KMS-11 (cell line): ENCODE data around the gene CHI3L2.

ENCODE experiments used
- H2AFZ ChIP-seq: fragments of 200-600 bp; sonication (generic); 2 replicates; pipeline ENCODE4 v1.6.1; 2016; ENCODE audit warnings: antibody characterized with exemption, mixed run types, low read depth
- H3K27ac ChIP-seq: fragments of 200-600 bp; sonication (generic); 2 replicates; pipeline ENCODE4 v1.6.1; 2016; ENCODE audit warnings: mild to moderate bottlenecking, mixed run types
- H3K27me3 ChIP-seq: fragments of 200-600 bp; sonication (generic); 2 replicates; pipeline ENCODE4 v1.6.1; 2017; ENCODE audit warnings: mild to moderate bottlenecking, low read depth, mixed run types, moderate library complexity; ENCODE audit not compliant: insufficient read depth
- H3K36me3 ChIP-seq: fragments of 200-600 bp; sonication (generic); 2 replicates; pipeline ENCODE4 v1.6.1; 2017; ENCODE audit warnings: mild to moderate bottlenecking, mixed run types; ENCODE audit not compliant: insufficient read depth
- H3K4me1 ChIP-seq: fragments of 200-600 bp; sonication (generic); 2 replicates; pipeline ENCODE4 v1.6.1; 2016; ENCODE audit warnings: mild to moderate bottlenecking, low read depth, mixed run types; ENCODE audit not compliant: poor library complexity, severe bottlenecking
- H3K4me2 ChIP-seq: fragments of 200-600 bp; sonication (generic); 2 replicates; pipeline ENCODE4 v1.7.0; 2016; ENCODE audit warnings: mild to moderate bottlenecking, mixed run types
- H3K4me3 ChIP-seq: fragments of 200-600 bp; sonication (generic); IDR thresholded peaks from 2 replicates; pipeline ENCODE4 v1.6.1; 2017; ENCODE audit warnings: low read depth, low read length, mixed read lengths; ENCODE audit not compliant: insufficient read depth
- H3K79me2 ChIP-seq: fragments of 200-600 bp; sonication (generic); 2 replicates; pipeline ENCODE4 v1.6.1; 2016; ENCODE audit warnings: low read depth, mixed run types; ENCODE audit not compliant: insufficient read depth
- H3K9ac ChIP-seq: fragments of 200-600 bp; sonication (generic); 2 replicates; pipeline ENCODE4 v1.6.1; 2016; ENCODE audit warnings: mild to moderate bottlenecking, mixed run types
- H4K20me1 ChIP-seq: fragments of 200-600 bp; sonication (generic); 2 replicates; pipeline ENCODE4 v1.6.1; 2016; ENCODE audit warnings: mild to moderate bottlenecking, mixed run types; ENCODE audit not compliant: insufficient read depth
- TF ChIP-seq, protein P1 (sequence below): fragments of 200-600 bp; sonication (generic); conservative IDR thresholded peaks from 2 replicates; pipeline ENCODE4 v1.6.1; 2017; ENCODE audit warnings: low read depth, mild to moderate bottlenecking, antibody characterized with exemption, low read length, moderate library complexity, mixed read lengths

The CHI3L2 gene

DNA sequence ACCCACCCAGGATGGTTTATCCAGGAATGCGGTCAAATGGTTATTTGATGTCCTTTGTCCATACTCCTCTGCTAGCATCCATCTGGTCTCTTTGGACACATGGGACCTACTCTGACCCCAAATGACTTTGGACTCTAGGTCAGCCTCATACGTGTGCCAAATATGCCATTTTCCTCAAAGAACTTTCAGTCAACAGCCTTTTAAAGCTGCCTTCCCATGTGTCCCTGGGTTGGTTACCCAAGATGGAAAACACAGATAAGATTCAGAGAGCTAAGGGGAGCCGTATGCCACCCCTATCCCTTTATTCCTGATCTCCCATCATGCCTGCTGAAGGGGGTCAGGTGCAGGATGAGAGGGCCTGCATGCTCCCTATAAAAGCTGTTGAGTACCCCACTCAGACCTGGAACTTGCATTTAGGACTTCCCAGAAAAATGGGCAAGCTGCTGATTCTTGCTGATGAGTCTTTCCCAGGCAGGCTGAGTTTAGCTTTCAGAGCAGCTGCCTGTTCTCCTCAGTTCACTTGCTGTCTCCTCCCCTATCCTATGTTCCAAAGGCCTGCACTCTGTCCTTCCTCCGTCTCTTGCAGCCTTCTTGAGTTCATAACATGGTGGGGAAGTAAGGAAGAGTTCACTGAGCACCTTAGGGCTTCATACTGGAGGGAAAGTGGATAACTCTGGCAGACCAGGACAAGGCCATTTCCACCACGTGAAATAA, 19.8 kb downstream of the CHI3L2 start:
- Histone ChIP-seq H3K9ac (no peak overlapping the region), H3K4me3 (no peak overlapping the region), H3K4me1 (no peaks in the 10 kb centered on the region), H3K36me3 (no peaks in the 10 kb centered on the region), H3K79me2 (no peaks in the 10 kb centered on the region), H3K27ac (no peak overlapping the region), H2AFZ (no peak overlapping the region), H4K20me1 (no peaks in the 10 kb centered on the region), H3K4me2 (no peak overlapping the region), H3K27me3 (no peaks in the 10 kb centered on the region)
- TF ChIP-seq, protein P1, sequence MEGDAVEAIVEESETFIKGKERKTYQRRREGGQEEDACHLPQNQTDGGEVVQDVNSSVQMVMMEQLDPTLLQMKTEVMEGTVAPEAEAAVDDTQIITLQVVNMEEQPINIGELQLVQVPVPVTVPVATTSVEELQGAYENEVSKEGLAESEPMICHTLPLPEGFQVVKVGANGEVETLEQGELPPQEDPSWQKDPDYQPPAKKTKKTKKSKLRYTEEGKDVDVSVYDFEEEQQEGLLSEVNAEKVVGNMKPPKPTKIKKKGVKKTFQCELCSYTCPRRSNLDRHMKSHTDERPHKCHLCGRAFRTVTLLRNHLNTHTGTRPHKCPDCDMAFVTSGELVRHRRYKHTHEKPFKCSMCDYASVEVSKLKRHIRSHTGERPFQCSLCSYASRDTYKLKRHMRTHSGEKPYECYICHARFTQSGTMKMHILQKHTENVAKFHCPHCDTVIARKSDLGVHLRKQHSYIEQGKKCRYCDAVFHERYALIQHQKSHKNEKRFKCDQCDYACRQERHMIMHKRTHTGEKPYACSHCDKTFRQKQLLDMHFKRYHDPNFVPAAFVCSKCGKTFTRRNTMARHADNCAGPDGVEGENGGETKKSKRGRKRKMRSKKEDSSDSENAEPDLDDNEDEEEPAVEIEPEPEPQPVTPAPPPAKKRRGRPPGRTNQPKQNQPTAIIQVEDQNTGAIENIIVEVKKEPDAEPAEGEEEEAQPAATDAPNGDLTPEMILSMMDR: no peak

DNA sequence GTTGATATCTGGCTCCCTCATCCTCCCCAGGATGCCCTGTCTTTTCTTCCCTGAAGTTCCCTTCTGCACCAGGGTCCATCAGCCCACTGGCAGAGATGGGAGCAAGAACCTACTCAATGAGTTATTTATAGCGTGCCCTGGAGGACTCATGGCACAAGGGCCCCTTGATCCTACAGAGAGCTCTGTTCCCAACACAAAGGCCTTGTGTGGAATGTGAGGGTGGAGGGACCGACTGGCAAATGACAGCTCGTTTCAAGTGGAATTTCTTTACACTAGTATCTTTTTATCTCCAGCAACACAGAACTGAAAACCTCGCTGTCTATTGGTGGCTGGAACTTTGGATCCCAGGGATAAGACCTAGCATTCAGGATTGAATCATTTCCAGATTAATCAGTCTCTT, 22.4 kb downstream of the CHI3L2 start:
- TF ChIP-seq, protein P1: no peak
- Histone ChIP-seq H2AFZ (no peak overlapping the region), H3K27ac (no peak overlapping the region), H3K4me1 (no peaks in the 10 kb centered on the region), H3K4me2 (no peak overlapping the region), H3K27me3 (no peaks in the 10 kb centered on the region), H3K36me3 (no peaks in the 10 kb centered on the region), H3K4me3 (no peak overlapping the region), H4K20me1 (no peaks in the 10 kb centered on the region), H3K79me2 (no peaks in the 10 kb centered on the region), H3K9ac (no peak overlapping the region)

DNA sequence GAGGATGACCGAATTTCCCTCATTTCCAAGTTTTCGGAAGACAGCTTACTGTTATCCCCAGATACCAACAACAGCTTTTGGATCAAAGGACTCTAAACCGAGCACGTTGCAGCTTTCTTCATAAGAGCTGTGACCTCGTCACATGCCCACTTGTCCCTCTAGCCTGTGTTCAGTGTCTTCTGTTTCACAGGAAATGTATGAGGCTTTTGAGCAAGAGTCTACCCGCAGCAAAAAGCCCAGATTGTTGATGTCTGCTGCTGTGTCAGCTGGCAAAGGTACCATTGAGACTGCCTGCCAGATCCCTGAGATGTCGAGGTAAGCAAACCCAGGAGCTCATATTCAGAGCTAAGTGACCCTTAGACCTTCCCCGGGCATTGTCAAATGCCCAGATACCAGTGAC, 24.1 kb downstream of the CHI3L2 start:
- no peak overlapping the region for H3K4me2 ChIP-seq
- H3K27me3 ChIP-seq: no peaks in the 10 kb centered on the region
- no peaks in the 10 kb centered on the region for H3K79me2 ChIP-seq
- H3K4me3 ChIP-seq: no peak overlapping the region
- TF ChIP-seq, protein P1: no peak
- H3K9ac ChIP-seq: no peak overlapping the region
- H3K27ac ChIP-seq: no peak overlapping the region
- H2AFZ ChIP-seq: no peak overlapping the region
- no peaks in the 10 kb centered on the region for H3K36me3 ChIP-seq
- H4K20me1 ChIP-seq: no peaks in the 10 kb centered on the region
- H3K4me1 ChIP-seq: no peaks in the 10 kb centered on the region

DNA sequence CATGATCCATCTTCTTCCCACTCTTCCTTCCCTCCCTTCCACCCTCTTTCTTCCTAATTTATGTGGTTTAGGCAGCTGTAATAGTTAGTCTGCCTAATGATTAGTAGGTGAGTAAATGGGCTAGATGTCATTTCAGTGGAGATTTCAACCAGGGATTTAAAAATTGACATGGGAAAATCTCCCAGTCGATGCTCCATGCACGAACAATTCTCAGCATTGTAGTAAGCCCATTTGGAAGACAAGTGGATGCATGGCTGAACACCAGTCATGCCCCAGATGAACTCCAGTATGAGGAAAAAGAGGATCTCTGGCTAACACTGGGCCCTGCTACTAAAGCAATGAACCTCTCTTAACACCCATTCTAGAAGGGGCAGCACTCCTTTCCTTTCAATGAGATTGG, 25.3 kb downstream of the CHI3L2 start:
- Histone ChIP-seq H3K36me3 (no peaks in the 10 kb centered on the region), H3K79me2 (no peaks in the 10 kb centered on the region), H3K4me3 (no peak overlapping the region), H3K27ac (no peak overlapping the region), H3K9ac (no peak overlapping the region), H3K27me3 (no peaks in the 10 kb centered on the region), H3K4me1 (no peaks in the 10 kb centered on the region), H3K4me2 (no peak overlapping the region), H2AFZ (no peak overlapping the region), H4K20me1 (no peaks in the 10 kb centered on the region)
- TF ChIP-seq, protein P1: no peak
